Right cardiac atrium (tissue), 5 donors: ENCODE data around the gene ADGRL4. TPM values are rescaled to one million over a fixed set of nuclear protein-coding genes. Genes with fewer than 3 reads are reported as not detected.

Source experiments
- ATAC-seq, 2 donors: fragments of 200-7000 bp; cut with Tn5 transposase; one replicate each; pipeline versions ENCODE4 v1.8.0 to v1.9.1; 2020; ENCODE audit warnings: moderate library complexity in 2 of 2, mild to moderate bottlenecking in 1 of 2
- DNase-seq, 3 donors: peaks; one replicate each; pipeline ENCODE4 v3.0.0-alpha.2; 2020
- H3K27ac ChIP-seq: one replicate; pipeline ENCODE4 v1.5.1; 2013; ENCODE audit warnings: mild to moderate bottlenecking, low read length, control low read depth, moderate library complexity
- H3K27me3 ChIP-seq: one replicate; pipeline ENCODE4 v1.6.1; 2013; ENCODE audit not compliant: control insufficient read depth, insufficient read depth
- H3K4me1 ChIP-seq: one replicate; pipeline ENCODE4 v1.6.1; 2013; ENCODE audit warnings: low read length; ENCODE audit not compliant: control insufficient read depth, insufficient read depth
- H3K4me3 ChIP-seq: one replicate; pipeline ENCODE4 v1.5.1; 2013; ENCODE audit warnings: low read length, control low read depth
- H3K9me3 ChIP-seq: one replicate; pipeline ENCODE4 v1.6.1; 2013; ENCODE audit warnings: low read length; ENCODE audit not compliant: control insufficient read depth
- WGBS: extraction: QIAGEN DNeasy Blood & Tissue Kit; methylation state at CpG from one replicate; pipeline ENCODE4 v1.1.7; 2013; 5-methylcytosine and 5-hydroxymethylcytosine counted together
- intact Hi-C, 4 donors: fragments of 100-400 bp; cut with DNase I; formaldehyde crosslinking; loops; one replicate each; pipeline versions ENCODE4 v1.11.0 to v1.14.0; 2022 to 2023
- long read RNA-seq, 4 donors: library from polyadenylated mRNA; unstranded; transcript quantifications; one replicate each; pipeline ENCODE4 v2.0.0, GENCODE V29; 2020 to 2021
- polyA plus RNA-seq: library from polyadenylated mRNA; stranded (reverse); fragments of 200-250 nt; gene quantifications from one replicate; pipeline ENCODE4 v1.2.3, GENCODE V29; 2013
- total RNA-seq, 4 donors: library from RNA; stranded (reverse); fragmentation: NEBNext Ultra II Directional; extraction: Animal tissue kit (Norgen Biotek cat#: 25700); gene quantifications; one replicate each; pipeline ENCODE4 v1.2.1, GENCODE V29; 2021
- donor health status: healthy with polysubstance abuse.
- donor health status: DM: no; HTN: yes; CAD: no.
- donor health status: DM: no; HTN: no; CAD: no.
- donor health status: DM: no; HTN: yes; CAD: no; lungs with severe emphysema.
- donor health status: DM: yes; HTN: yes; CAD: no.

Gene ADGRL4
- total RNA-seq (10 to 100 TPM; 11.2 to 17.6 (median 13.6) TPM), polyA plus RNA-seq (9.9 TPM)
- long read RNA-seq, donor 1, transcript ADGRL4-201 (15 exons, 3,527 nt) = major isoform, 39 of 43 reads
- long read RNA-seq, donor 1, partial matches to known transcripts = 2 of 43 reads
- long read RNA-seq, donor 1, other reads (novel, unspliced or antisense) = 2 of 43 reads
- long read RNA-seq, donor 2, transcript ADGRL4-201 (15 exons, 3,527 nt) = major isoform, 21 of 23 reads
- long read RNA-seq, donor 2, partial matches to known transcripts = 2 of 23 reads
- long read RNA-seq, donor 2, other reads (novel, unspliced or antisense) = 0 of 23 reads
- long read RNA-seq, donor 3, transcript ADGRL4-201 (15 exons, 3,527 nt) = major isoform, 112 of 120 reads
- long read RNA-seq, donor 3, partial matches to known transcripts = 2 of 120 reads
- long read RNA-seq, donor 3, other reads (novel, unspliced or antisense) = 6 of 120 reads
- long read RNA-seq, donor 4, transcript ADGRL4-201 (15 exons, 3,527 nt) = major isoform, 14 of 17 reads
- long read RNA-seq, donor 4, partial matches to known transcripts = 0 of 17 reads
- long read RNA-seq, donor 4, other reads (novel, unspliced or antisense) = 3 of 17 reads

- Histone ChIP-seq H3K4me3 (peak within 1 kb of the TSS; percentile 72), H3K4me1 (no peaks in the 10 kb centered on the region), H3K9me3 (no peaks in the 10 kb centered on the region), H3K27me3 (no peaks in the 10 kb centered on the region), H3K27ac (peak within 1 kb of the TSS; percentile 87)
- WGBS = 3% methylated on average over 35 of the region's 35 CpGs
- peak; percentile 69 to 84 (median 79) for DNase-seq
- ATAC-seq = peak; percentile 95 to 99
- intact Hi-C loops = no loop called here
Measured at GRCh38 chr1:79006564-79006963, at the start of gene ADGRL4. Gene ADGRL4, minus strand, starts transcription at chr1:79006730. Its CDS starts 76 bp downstream, at chr1:79006654.

GRCh38 chr1:79055856-79056255 lies 49.3 kb upstream of the ADGRL4 start:
- ATAC-seq (no peak), DNase-seq (no peak)
- 96% methylated on average over 15 of the region's 15 CpGs for WGBS
- no peaks in the 10 kb centered on the region for H3K9me3 ChIP-seq
- intact Hi-C loops = no loop called here
- H3K4me1 ChIP-seq = no peaks in the 10 kb centered on the region
- no peak overlapping the region for H3K27ac ChIP-seq
- H3K27me3 ChIP-seq = no peaks in the 10 kb centered on the region
- H3K4me3 ChIP-seq = no peak overlapping the region

- Histone ChIP-seq H3K27me3 (no peaks in the 10 kb centered on the region), H3K4me1 (no peaks in the 10 kb centered on the region), H3K27ac (no peak overlapping the region), H3K4me3 (peak overlapping the region; percentile 50), H3K9me3 (no peaks in the 10 kb centered on the region)
- DNase-seq (no peak), ATAC-seq (no peak)
- intact Hi-C loops = no loop called here
- WGBS = 45% methylated on average over 4 of the region's 4 CpGs
Measured at GRCh38 chr1:79052829-79053449, 46.4 kb upstream of the ADGRL4 start.

- H3K27ac ChIP-seq = no peak overlapping the region
- H3K27me3 ChIP-seq = no peaks in the 10 kb centered on the region
- WGBS = 69% methylated on average over 18 of the region's 18 CpGs
- H3K9me3 ChIP-seq = no peaks in the 10 kb centered on the region
- no peaks in the 10 kb centered on the region for H3K4me1 ChIP-seq
- ATAC-seq (peak in 1 of 2 donors; percentile 44), DNase-seq (peak; percentile 35 to 49 (median 37))
- H3K4me3 ChIP-seq = no peak overlapping the region
- intact Hi-C loops = no loop called here
Measured at GRCh38 chr1:79044974-79045650, 38.6 kb upstream of the ADGRL4 start.

GRCh38 chr1:79043506-79043905 lies 37.0 kb upstream of the ADGRL4 start:
- intact Hi-C loops = no loop called here
- Histone ChIP-seq H3K27me3 (no peaks in the 10 kb centered on the region), H3K27ac (no peak overlapping the region), H3K9me3 (no peaks in the 10 kb centered on the region), H3K4me1 (no peaks in the 10 kb centered on the region), H3K4me3 (no peak overlapping the region)
- no peak for DNase-seq
- WGBS = 52% methylated on average over 4 of the region's 4 CpGs
- ATAC-seq = no peak

GRCh38 chr1:79042539-79042938 lies 36.0 kb upstream of the ADGRL4 start:
- H3K9me3 ChIP-seq = no peaks in the 10 kb centered on the region
- intact Hi-C loops = no loop called here
- H3K4me3 ChIP-seq = no peak overlapping the region
- no peaks in the 10 kb centered on the region for H3K4me1 ChIP-seq
- H3K27me3 ChIP-seq = no peaks in the 10 kb centered on the region
- DNase-seq = no peak
- H3K27ac ChIP-seq = no peak overlapping the region
- 27% methylated on average over 2 of the region's 2 CpGs for WGBS
- no peak for ATAC-seq

- DNase-seq = no peak
- Histone ChIP-seq H3K4me3 (no peak overlapping the region), H3K27ac (no peak overlapping the region), H3K27me3 (no peaks in the 10 kb centered on the region), H3K4me1 (no peaks in the 10 kb centered on the region), H3K9me3 (peaks cover 2% of the 10 kb centered on the region)
- 45% methylated on average over 2 of the region's 2 CpGs for WGBS
- intact Hi-C loops = no loop called here
- no peak for ATAC-seq
Measured at GRCh38 chr1:79042117-79042516, 35.6 kb upstream of the ADGRL4 start.

- ATAC-seq (no peak), DNase-seq (no peak)
- no peak overlapping the region for H3K27ac ChIP-seq
- intact Hi-C loops = no loop called here
- no peak overlapping the region for H3K4me3 ChIP-seq
- peaks cover 2% of the 10 kb centered on the region for H3K9me3 ChIP-seq
- no peaks in the 10 kb centered on the region for H3K27me3 ChIP-seq
- H3K4me1 ChIP-seq = no peaks in the 10 kb centered on the region
- WGBS = 93% methylated on average over 3 of the region's 3 CpGs
Measured at GRCh38 chr1:79041666-79042065, 35.1 kb upstream of the ADGRL4 start.

GRCh38 chr1:79040424-79041082 lies 34.0 kb upstream of the ADGRL4 start:
- no peaks in the 10 kb centered on the region for H3K4me1 ChIP-seq
- H3K4me3 ChIP-seq = peak overlapping the region; percentile 36
- H3K9me3 ChIP-seq = peaks cover 2% of the 10 kb centered on the region
- no peaks in the 10 kb centered on the region for H3K27me3 ChIP-seq
- intact Hi-C loops = no loop called here
- H3K27ac ChIP-seq = no peak overlapping the region
- ATAC-seq (no peak), DNase-seq (no peak)
- WGBS = 46% methylated on average over 10 of the region's 10 CpGs

GRCh38 chr1:79037085-79037484 lies 30.6 kb upstream of the ADGRL4 start:
- no peak for DNase-seq
- intact Hi-C loops = no loop called here
- Histone ChIP-seq H3K9me3 (peaks cover 2% of the 10 kb centered on the region), H3K27ac (no peak overlapping the region), H3K4me1 (no peaks in the 10 kb centered on the region), H3K4me3 (no peak overlapping the region), H3K27me3 (no peaks in the 10 kb centered on the region)
- ATAC-seq = no peak
- 71% methylated on average over 2 of the region's 2 CpGs for WGBS
